GM12878 (cell line): Measurements from ENCODE around the gene B4GALT5. TPM values are rescaled to one million over a fixed set of nuclear protein-coding genes. Genes with fewer than 3 reads are reported as not detected.

Source experiments
- ASH2L ChIP-seq: fragments of 300-600, 200-600 bp; sonication (generic); IDR thresholded peaks from 2 replicates; pipeline ENCODE4 v1.6.1; 2017; ENCODE audit warnings: low read depth, mild to moderate bottlenecking, borderline replicate concordance
- BRCA1 ChIP-seq: IDR thresholded peaks from 2 replicates; pipeline ENCODE4 v1.6.1; 2011; ENCODE audit warnings: low read depth, low read length, improper control_type of control experiment
- CREB1 ChIP-seq: IDR thresholded peaks from 2 replicates; pipeline ENCODE4 v1.6.1; 2012; ENCODE audit warnings: low read depth, mild to moderate bottlenecking, inconsistent platforms
- CTCF ChIP-seq, 3 experiments: IDR thresholded peaks in 2 of 3; conservative IDR thresholded peaks in 1 of 3; 2 replicates each; pipeline ENCODE4 v1.5.1; 2011; ENCODE audit warnings: low read depth in 3 of 3, low read length in 3 of 3, mild to moderate bottlenecking in 3 of 3, control low read depth in 2 of 3, moderate library complexity in 2 of 3, inconsistent platforms in 1 of 3, mixed read lengths in 1 of 3; ENCODE audit not compliant: control insufficient read depth in 2 of 3, insufficient read depth in 1 of 3; ENCODE audit errors: extremely low read depth in 1 of 3
- EGR1 ChIP-seq, 2 experiments: IDR thresholded peaks; 1 replicate in 1 of 2; 2 replicates in 1 of 2; pipeline ENCODE4 v1.6.1; 2011 to 2012; ENCODE audit warnings: low read depth in 2 of 2, low read length in 2 of 2, borderline replicate concordance in 1 of 2, mild to moderate bottlenecking in 1 of 2, moderate library complexity in 1 of 2
- HCFC1 ChIP-seq: fragments of 150-350 bp; IDR thresholded peaks from 2 replicates; pipeline ENCODE4 v1.6.1; 2014; ENCODE audit warnings: low read length
- HDAC2 ChIP-seq: fragments of 200-600 bp; sonication (generic); IDR thresholded peaks from 2 replicates; pipeline ENCODE4 v1.6.1; 2017
- LARP7 ChIP-seq: fragments of 450-650 bp; IDR thresholded peaks from 2 replicates; pipeline ENCODE4 v1.6.1; 2017; ENCODE audit warnings: mild to moderate bottlenecking
- NRF1 ChIP-seq: conservative IDR thresholded peaks from 2 replicates; pipeline ENCODE4 v1.6.1; 2011; ENCODE audit warnings: mild to moderate bottlenecking, low read depth, low read length, improper control_type of control experiment
- PML ChIP-seq: IDR thresholded peaks from 2 replicates; pipeline ENCODE4 v1.6.1; 2012; ENCODE audit warnings: low read length, inconsistent platforms
- SMARCA5 ChIP-seq: fragments of 450-650 bp; IDR thresholded peaks from 2 replicates; pipeline ENCODE4 v1.6.1; 2017; ENCODE audit warnings: mild to moderate bottlenecking
- SMC3 ChIP-seq: IDR thresholded peaks from 2 replicates; pipeline ENCODE4 v1.6.1; 2011; ENCODE audit warnings: low read length, improper control_type of control experiment, borderline replicate concordance
- SP1 ChIP-seq: IDR thresholded peaks from one replicate; pipeline ENCODE4 v1.6.1; 2011; ENCODE audit warnings: low read depth, low read length
- YY1 ChIP-seq: IDR thresholded peaks from 2 replicates; pipeline ENCODE4 v1.6.1; 2011; ENCODE audit warnings: low read depth, mild to moderate bottlenecking, low read length
- ZBTB33 ChIP-seq: fragments of 450-650 bp; IDR thresholded peaks from 2 replicates; pipeline ENCODE4 v1.6.1; 2017; ENCODE audit warnings: mild to moderate bottlenecking
- ZNF207 ChIP-seq: fragments of 450-650 bp; IDR thresholded peaks from 2 replicates; pipeline ENCODE4 v1.6.1; 2014; ENCODE audit warnings: antibody characterized with exemption, mild to moderate bottlenecking, borderline replicate concordance
- ZNF24 ChIP-seq: fragments of 450-650 bp; IDR thresholded peaks from 2 replicates; pipeline ENCODE4 v1.6.1; 2017; ENCODE audit warnings: antibody characterized with exemption, mild to moderate bottlenecking
- polyA plus RNA-seq, 11 experiments: library from polyadenylated mRNA; depleted of rRNA in 4 of 11; unstranded in 6 of 11; stranded (reverse) in 5 of 11; fragments of >200 nt; fragmentation: Nextera tagmentation in 4 of 11; fragmentation: Illumina TruSeq in 1 of 11; extraction: Ambion mirVana in 4 of 11; extraction: Trizol in 1 of 11; gene quantifications; 1 replicate in 1 of 11; 2 replicates in 10 of 11; pipeline versions ENCODE4 v1.2.1 to v1.2.3, GENCODE V29; 2011 to 2016; ENCODE audit warnings: inconsistent platforms in 2 of 11, missing spikeins in 2 of 11, low read depth in 1 of 11
- total RNA-seq, 4 experiments: library from RNA; depleted of rRNA in 3 of 4; stranded (reverse); fragments of >200 nt in 3 of 4; fragmentation: Illumina TruSeq in 1 of 4; extraction: Trizol in 1 of 4; gene quantifications; 2 replicates each; pipeline versions ENCODE4 v1.2.1 to v1.2.3, GENCODE V29; 2013 to 2021
- TF ChIP-seq, protein P1 (sequence below): fragments of 450-650 bp; IDR thresholded peaks from 2 replicates; pipeline ENCODE4 v1.6.1; 2017; ENCODE audit warnings: low read depth, mild to moderate bottlenecking, moderate library complexity
- TF ChIP-seq, protein P2 (sequence below): fragments of 450-650 bp; IDR thresholded peaks from 2 replicates; pipeline ENCODE4 v1.6.1; 2017; ENCODE audit warnings: mild to moderate bottlenecking, moderate library complexity

Gene B4GALT5
- total and polyA plus RNA-seq, 10 of the 15 experiments (the other 5 are each of a cell fraction or from before 2014, with no cell fraction given) = 2.0 to 55.5 (median 20.2) TPM

DNA sequence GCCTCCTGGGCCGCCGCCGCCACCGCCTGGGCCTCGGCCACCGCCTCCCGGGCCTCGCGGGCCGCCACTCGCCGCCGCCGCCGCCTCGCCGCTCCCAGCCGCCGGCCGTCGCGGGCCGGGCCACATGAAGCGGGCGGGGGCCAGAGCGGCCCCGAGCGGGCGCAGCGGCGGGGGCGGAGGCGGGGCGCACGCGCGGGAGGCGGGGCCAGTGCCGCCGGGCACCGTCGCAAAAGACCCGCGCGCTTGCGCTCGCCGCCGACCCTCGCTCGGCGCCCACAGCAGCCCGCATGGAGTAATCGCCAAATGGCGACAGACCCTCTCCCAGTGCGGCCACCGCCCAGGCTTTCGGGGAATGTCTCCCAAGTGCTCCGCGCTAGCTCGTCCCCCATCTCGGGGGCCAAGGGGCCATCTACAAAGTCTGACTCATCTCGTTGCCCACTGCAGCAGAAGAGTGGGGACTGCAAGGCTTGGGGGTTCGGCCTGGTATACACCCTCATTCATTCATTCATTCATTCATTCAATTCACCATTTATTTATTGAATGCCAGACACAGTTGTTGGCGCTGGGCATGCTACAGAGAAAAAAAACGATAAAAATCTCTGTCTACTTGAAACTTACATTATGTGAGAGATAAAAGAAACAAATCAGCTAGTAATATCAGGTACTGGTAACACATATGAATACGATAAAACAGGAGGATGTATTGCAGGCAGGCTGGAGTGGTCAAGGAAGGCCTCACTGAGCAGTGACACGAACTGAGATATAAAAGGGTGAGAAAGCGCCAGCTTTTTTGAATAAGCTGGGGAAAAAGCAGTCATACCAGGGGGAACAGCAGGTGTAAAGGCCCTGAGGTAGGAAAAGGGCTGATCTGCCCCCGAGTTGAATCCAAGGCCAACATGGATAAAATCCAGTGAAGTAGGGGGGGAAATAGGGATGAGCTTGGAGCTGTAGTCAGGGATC lies at the start of gene B4GALT5 (continued):
- TF ChIP-seq, protein P1, sequence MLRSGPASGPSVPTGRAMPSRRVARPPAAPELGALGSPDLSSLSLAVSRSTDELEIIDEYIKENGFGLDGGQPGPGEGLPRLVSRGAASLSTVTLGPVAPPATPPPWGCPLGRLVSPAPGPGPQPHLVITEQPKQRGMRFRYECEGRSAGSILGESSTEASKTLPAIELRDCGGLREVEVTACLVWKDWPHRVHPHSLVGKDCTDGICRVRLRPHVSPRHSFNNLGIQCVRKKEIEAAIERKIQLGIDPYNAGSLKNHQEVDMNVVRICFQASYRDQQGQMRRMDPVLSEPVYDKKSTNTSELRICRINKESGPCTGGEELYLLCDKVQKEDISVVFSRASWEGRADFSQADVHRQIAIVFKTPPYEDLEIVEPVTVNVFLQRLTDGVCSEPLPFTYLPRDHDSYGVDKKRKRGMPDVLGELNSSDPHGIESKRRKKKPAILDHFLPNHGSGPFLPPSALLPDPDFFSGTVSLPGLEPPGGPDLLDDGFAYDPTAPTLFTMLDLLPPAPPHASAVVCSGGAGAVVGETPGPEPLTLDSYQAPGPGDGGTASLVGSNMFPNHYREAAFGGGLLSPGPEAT = no peak
- TF ChIP-seq CREB1 (0 out of 2 replicates have a peak, but pooled peaks have one; percentile 22), SP1 (peak; percentile 45), CTCF (IDR thresholded peaks at IDR 0.05 in 2 of 3, conservative IDR thresholded peaks at IDR 0.05 in 1 of 3; ENCODE audit: control insufficient read depth in 2 of 3, extremely low read depth in 1 of 3, insufficient read depth in 1 of 3, low read depth in 3 of 3, low read length in 3 of 3) (no peak), NRF1 (peak; percentile 46), YY1 (peak; percentile 85), ZNF24 (peak; percentile 98), ZBTB33 (peak; percentile 22; the same call in 1 of the 2 replicates), LARP7 (0 out of 2 replicates have a peak, but pooled peaks have one; percentile 32), EGR1 (IDR thresholded peaks at IDR 0.05; ENCODE audit: borderline replicate concordance in 1 of 2, low read depth in 2 of 2, low read length in 2 of 2) (peak in 1 of 2 experiments; percentile 94; a peak in 2 of 3 replicates), ASH2L (no peak), PML (peak; percentile 29; the same call in 1 of the 2 replicates), HCFC1 (peak; percentile 31; the same call in 1 of the 2 replicates), ZNF207 (peak; percentile 59; the same call in 1 of the 2 replicates), SMC3 (no peak; the same call in 1 of the 2 replicates), HDAC2 (no peak), BRCA1 (no peak), SMARCA5 (peak; percentile 41; the same call in 1 of the 2 replicates)
- TF ChIP-seq, protein P2, sequence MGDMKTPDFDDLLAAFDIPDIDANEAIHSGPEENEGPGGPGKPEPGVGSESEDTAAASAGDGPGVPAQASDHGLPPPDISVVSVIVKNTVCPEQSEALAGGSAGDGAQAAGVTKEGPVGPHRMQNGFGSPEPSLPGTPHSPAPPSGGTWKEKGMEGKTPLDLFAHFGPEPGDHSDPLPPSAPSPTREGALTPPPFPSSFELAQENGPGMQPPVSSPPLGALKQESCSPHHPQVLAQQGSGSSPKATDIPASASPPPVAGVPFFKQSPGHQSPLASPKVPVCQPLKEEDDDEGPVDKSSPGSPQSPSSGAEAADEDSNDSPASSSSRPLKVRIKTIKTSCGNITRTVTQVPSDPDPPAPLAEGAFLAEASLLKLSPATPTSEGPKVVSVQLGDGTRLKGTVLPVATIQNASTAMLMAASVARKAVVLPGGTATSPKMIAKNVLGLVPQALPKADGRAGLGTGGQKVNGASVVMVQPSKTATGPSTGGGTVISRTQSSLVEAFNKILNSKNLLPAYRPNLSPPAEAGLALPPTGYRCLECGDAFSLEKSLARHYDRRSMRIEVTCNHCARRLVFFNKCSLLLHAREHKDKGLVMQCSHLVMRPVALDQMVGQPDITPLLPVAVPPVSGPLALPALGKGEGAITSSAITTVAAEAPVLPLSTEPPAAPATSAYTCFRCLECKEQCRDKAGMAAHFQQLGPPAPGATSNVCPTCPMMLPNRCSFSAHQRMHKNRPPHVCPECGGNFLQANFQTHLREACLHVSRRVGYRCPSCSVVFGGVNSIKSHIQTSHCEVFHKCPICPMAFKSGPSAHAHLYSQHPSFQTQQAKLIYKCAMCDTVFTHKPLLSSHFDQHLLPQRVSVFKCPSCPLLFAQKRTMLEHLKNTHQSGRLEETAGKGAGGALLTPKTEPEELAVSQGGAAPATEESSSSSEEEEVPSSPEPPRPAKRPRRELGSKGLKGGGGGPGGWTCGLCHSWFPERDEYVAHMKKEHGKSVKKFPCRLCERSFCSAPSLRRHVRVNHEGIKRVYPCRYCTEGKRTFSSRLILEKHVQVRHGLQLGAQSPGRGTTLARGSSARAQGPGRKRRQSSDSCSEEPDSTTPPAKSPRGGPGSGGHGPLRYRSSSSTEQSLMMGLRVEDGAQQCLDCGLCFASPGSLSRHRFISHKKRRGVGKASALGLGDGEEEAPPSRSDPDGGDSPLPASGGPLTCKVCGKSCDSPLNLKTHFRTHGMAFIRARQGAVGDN = 0 out of 2 replicates have a peak, but pooled peaks have one; percentile 23
